GM12801 (cell line): ENCODE data around the gene BSCL2.

ENCODE experiments used
- TF ChIP-seq, protein P1 (sequence below): IDR thresholded peaks from one replicate; pipeline ENCODE4 v1.5.1; 2011; ENCODE audit warnings: control low read depth; ENCODE audit not compliant: insufficient read length; ENCODE audit errors: extremely low read depth

BSCL2 gene

DNA sequence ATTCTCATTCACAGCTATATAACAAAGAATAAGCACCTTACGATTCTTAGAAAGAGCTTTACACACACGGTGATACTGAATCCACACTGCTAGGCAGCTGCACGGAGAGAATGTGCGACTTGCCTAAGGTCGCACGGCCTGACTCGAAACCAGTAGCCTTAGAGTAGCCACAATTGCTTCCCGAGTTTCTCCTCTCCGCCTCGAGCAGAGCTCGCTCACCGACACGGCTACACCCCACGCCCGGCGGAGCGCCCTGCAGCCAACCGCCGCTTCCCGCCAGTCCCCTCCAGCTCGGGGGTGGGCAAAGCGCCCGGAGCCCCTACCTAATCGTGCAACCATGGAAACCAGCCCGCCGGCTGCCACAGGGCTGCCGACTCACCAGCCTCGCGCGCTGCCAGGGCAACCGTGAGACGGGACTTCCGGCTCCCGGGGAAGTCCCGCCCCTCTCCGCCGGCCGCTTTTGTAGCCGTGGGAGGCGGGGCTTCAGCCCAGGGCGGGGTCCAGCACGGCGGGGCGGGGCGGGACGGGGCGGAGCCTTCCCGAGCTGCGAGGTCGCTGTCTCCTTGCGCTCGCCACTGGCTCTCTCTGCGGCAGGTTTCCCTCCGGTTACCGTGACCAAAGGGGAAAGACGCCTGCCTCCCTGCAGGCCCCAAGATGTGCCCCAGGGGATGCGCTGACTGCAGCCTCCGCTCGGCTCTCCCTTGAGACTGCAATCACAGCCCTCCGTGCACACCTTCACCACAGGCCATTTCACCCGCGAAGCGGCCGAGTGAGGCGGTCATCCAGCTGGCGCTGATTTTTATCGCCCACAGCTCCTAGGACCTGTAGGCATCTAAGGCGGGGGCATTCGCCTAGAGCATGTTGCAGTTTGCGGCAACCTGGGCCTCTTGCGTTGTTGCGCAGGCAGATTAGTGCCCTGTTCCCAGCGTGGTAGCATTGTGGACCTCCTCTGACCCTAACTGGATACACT, 1.1 kb downstream of the BSCL2 start:
- TF ChIP-seq, protein P1, sequence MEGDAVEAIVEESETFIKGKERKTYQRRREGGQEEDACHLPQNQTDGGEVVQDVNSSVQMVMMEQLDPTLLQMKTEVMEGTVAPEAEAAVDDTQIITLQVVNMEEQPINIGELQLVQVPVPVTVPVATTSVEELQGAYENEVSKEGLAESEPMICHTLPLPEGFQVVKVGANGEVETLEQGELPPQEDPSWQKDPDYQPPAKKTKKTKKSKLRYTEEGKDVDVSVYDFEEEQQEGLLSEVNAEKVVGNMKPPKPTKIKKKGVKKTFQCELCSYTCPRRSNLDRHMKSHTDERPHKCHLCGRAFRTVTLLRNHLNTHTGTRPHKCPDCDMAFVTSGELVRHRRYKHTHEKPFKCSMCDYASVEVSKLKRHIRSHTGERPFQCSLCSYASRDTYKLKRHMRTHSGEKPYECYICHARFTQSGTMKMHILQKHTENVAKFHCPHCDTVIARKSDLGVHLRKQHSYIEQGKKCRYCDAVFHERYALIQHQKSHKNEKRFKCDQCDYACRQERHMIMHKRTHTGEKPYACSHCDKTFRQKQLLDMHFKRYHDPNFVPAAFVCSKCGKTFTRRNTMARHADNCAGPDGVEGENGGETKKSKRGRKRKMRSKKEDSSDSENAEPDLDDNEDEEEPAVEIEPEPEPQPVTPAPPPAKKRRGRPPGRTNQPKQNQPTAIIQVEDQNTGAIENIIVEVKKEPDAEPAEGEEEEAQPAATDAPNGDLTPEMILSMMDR = no peak

DNA sequence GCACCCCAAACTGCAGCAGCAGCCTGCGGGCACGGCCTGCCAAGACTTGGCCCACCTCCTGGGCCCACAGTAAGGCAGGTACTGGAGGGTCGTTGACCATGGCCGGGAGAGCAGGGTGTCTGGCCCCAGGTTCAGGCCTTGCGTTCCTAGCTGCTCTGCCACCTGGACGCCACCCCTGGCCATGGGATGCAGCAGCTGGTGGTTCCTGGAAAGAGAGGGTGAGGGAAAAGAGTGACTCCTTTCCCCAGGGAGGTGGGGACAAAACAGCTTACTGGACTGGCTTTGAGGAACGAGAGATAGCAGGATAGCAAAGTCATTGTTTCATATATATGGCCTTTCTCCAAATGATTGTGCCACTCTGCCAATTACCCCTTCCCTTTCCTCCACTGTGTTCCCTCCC, 1.8 kb downstream of the BSCL2 start:
- TF ChIP-seq, protein P1 = no peak

DNA sequence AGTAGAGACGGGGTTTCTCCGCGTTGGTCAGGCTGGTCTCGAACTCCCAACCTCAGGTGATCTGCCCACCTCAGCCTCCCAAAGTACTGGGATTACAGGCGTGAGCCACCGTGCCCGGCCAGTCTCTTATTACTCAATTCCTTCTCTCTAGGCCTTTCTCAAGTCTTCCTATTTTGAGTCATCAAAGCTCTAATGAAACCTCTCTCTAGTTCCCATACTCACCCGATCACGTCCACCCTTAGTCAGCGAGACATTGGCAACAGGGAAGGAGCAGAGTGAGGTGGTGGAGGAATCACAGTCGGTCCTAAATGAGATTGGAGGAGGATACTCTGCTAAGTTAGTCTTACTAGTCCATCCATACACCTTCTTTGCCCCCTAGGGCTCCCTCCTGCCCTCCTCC, 5.0 kb downstream of the BSCL2 start:
- TF ChIP-seq, protein P1 = no peak

DNA sequence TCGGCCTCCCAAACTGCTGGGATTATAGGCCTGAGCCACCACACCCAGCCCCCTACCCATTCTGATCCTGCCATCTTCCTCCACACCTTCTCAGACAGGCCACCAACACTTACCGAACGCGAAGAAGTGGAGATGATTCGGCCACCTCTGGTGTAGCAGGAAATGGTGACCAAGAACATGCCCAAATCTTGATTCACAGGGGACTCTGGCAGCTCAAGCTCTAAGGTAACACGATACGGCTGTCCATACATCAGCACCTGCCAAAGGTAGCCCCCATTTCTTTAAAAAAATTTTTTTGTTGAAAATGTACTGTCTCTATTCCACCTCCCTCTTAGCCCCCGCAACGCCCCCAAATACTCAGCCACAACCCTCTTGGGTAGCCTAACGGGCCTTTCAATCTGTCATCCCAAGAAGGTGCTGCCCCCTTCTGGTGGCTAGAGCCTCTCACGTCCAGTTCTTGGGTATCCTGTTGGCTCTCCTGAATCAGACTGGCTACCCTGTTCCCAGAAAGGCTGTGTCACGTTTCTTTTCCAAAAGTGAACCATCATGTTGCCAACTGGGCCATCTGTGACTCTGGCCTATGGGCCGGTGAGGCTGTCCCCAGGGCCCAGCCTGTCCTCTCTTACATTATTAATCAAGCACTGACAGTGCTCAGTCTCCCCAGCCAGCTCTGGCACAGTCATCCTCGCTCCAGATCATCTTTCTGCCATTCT, 12.6 kb downstream of the BSCL2 start:
- TF ChIP-seq, protein P1 = peak; percentile 33

DNA sequence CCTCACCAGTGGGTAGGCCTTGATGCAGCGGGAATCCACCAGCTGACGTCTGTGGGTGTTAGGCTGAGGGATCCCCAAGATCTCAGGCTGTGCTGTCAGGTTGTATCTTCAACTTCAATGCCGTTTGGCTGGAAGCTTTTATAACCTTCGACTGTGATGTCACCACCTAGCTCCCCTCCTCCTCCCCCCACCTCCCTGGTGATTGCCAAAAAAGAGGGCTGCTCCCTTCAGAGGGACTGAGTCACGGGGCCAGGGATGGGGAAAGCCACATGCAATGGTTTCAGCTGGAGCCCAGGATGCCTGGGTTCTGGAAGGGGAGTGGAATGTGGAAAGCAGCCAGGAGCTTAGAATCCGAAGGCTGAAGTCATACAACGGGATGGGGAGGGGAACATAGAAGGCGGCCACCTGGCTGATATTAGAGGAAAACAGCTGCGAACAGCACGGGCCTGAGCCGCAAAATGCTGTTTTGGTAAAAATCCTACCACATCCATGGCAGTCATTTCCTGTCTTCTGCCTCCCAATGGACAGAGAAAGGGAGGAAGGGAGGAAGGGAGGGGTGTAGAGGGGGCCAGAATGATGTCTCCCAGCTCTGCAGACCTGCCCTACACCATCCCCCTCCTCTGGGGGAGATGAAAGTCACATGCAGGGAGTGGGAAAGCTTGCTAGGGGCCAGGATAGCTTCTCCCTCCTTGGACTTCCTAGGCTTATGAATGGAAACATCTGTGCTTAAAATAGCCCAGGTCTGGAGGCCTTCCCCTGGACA, 17.6 kb downstream of the BSCL2 start, which contains the start of gene LRRN4CL:
Gene LRRN4CL, minus strand, starts transcription at position 110 of the 763 bp plus-strand sequence. CDS start 1,022 bp downstream, outside the sequence.
- TF ChIP-seq, protein P1 = no peak

DNA sequence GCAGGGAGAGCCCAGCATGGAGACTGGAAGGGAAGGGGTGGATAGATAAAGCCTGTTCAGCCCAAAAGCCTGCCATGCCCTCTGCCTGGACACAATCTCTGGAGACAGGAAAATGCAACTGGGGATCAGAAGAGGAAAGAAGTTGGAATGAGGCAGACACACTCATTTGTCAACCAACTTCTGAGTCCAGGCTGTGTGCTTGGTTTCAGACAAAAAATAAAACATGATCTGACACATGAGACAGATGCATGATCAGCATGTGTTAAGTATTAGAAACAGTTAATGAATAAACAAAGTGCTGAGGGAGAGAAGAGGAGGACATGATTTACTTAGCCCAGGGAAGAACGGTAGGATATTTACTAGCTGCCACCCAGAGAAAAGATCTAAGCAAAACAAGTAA, 18.7 kb downstream of the BSCL2 start:
- TF ChIP-seq, protein P1 = no peak
